GM12878 (cell line): ENCODE measurements around the gene GCNT4. TPM values are rescaled to one million over a fixed set of nuclear protein-coding genes. Genes with fewer than 3 reads are reported as not detected.

Experiments
- ATAC-seq: fragments of 200-7000 bp; cut with Tn5 transposase; 3 replicates; pipeline ENCODE4 v1.9.1; 2020; ENCODE audit warnings: mild to moderate bottlenecking, moderate library complexity
- BruUV-seq: library from RNA; stranded (reverse); fragments of 400-500 nt; replicated peaks from 2 replicates; lab custom pipeline; 2021; lab: Mats Ljungman, UMichigan
- CTCF ChIA-PET: fragments of 300-600 bp; sonication (Branson Sonifier 250); formaldehyde crosslinking; extraction: SDS; loops from one replicate; lab custom pipeline; 2021; ENCODE audit warnings: inconsistent platforms; lab: Yijun Ruan, JAX
- POLR2A ChIA-PET: fragments of 350-600 bp; formaldehyde crosslinking; extraction: SDS; loops from one replicate; lab custom pipeline; 2021; ENCODE audit warnings: inconsistent platforms; lab: Charles Lee
- RAD21 ChIA-PET: fragments of 300-600 bp; sonication (Branson Sonifier 250); formaldehyde crosslinking; loops from one replicate; lab custom pipeline; 2023; ENCODE audit warnings: antibody characterized with exemption; ENCODE audit not compliant: unreplicated experiment; lab: Charles Lee
- SMC1A ChIA-PET: fragments of 300-600 bp; sonication (Branson Sonifier 250); formaldehyde crosslinking; loops from one replicate; lab custom pipeline; 2023; ENCODE audit not compliant: unreplicated experiment, uncharacterized antibody; lab: Charles Lee
- DNase-seq: peaks from one replicate; pipeline ENCODE4 v3.0.0-alpha.2; 2011; ENCODE audit warnings: low read depth, low spot score
- FAIRE-seq: peaks from 3 replicates; lab custom pipeline; 2011; peaks lifted over from hg19 to GRCh38; lab: Jason Lieb, UNC
- H2AFZ ChIP-seq: 2 replicates; pipeline ENCODE4 v1.6.0; 2011; ENCODE audit warnings: low read depth, low read length, control low read depth; ENCODE audit not compliant: control insufficient read depth
- H3K27ac ChIP-seq: 2 replicates; pipeline ENCODE4 v1.5.1; 2011; ENCODE audit warnings: control low read depth; ENCODE audit not compliant: control insufficient read depth, insufficient read depth
- H3K27me3 ChIP-seq, 2 experiments: replicated peaks in 1 of 2; 2 replicates each; pipeline versions ENCODE4 v1.6.0 to v1.6.1; 2011; ENCODE audit warnings: low read length in 1 of 2; ENCODE audit not compliant: control insufficient read depth in 2 of 2, insufficient read depth in 2 of 2
- H3K36me3 ChIP-seq, 2 experiments: 2 replicates each; pipeline ENCODE4 v1.5.1; 2011; ENCODE audit warnings: low read length in 1 of 2; ENCODE audit not compliant: control insufficient read depth in 2 of 2, insufficient read depth in 2 of 2
- H3K4me1 ChIP-seq: 2 replicates; pipeline ENCODE4 v1.6.1; 2011; ENCODE audit warnings: mild to moderate bottlenecking, low read length, moderate library complexity, mixed read lengths; ENCODE audit not compliant: control insufficient read depth, insufficient read depth
- H3K4me2 ChIP-seq: 2 replicates; pipeline ENCODE4 v1.6.0; 2011; ENCODE audit warnings: control low read depth; ENCODE audit not compliant: control insufficient read depth, insufficient read depth
- H3K4me3 ChIP-seq: fragments of 200-600 bp; sonication (generic); 2 replicates; pipeline ENCODE4 v1.5.1; 2016
- H3K79me2 ChIP-seq: 2 replicates; pipeline ENCODE4 v1.6.0; 2011; ENCODE audit warnings: low read length; ENCODE audit not compliant: control insufficient read depth, insufficient read depth
- H3K9ac ChIP-seq: 2 replicates; pipeline ENCODE4 v1.8.0; 2011; ENCODE audit warnings: low read length, control low read depth, mixed read lengths; ENCODE audit not compliant: control insufficient read depth, insufficient read depth
- H3K9me3 ChIP-seq: replicated peaks from 3 replicates; pipeline ENCODE4 v1.5.1; 2011; ENCODE audit warnings: mild to moderate bottlenecking, low read length; ENCODE audit not compliant: control insufficient read depth, insufficient read depth
- H4K20me1 ChIP-seq: 2 replicates; pipeline ENCODE4 v1.6.0; 2011; ENCODE audit not compliant: control insufficient read depth, insufficient read depth
- CEBPB ChIP-seq, 2 experiments: fragments of 150-350 bp in 1 of 2; IDR thresholded peaks; 2 replicates each; pipeline ENCODE4 v1.6.1; 2012 to 2014; ENCODE audit warnings: low read depth in 2 of 2, low read length in 2 of 2, borderline replicate concordance in 1 of 2, inconsistent platforms in 1 of 2
- HCFC1 ChIP-seq: fragments of 150-350 bp; IDR thresholded peaks from 2 replicates; pipeline ENCODE4 v1.6.1; 2014; ENCODE audit warnings: low read length
- NFIC ChIP-seq: IDR thresholded peaks from 2 replicates; pipeline ENCODE4 v1.6.1; 2012; ENCODE audit warnings: low read depth, mild to moderate bottlenecking, inconsistent platforms, low read length, moderate library complexity
- PML ChIP-seq: IDR thresholded peaks from 2 replicates; pipeline ENCODE4 v1.6.1; 2012; ENCODE audit warnings: low read length, inconsistent platforms
- YBX1 ChIP-seq: fragments of 450-650 bp; IDR thresholded peaks from 2 replicates; pipeline ENCODE4 v1.6.1; 2016; ENCODE audit warnings: antibody characterized with exemption
- ZNF592 ChIP-seq: fragments of 450-650 bp; IDR thresholded peaks from 2 replicates; pipeline ENCODE4 v1.6.1; 2017; ENCODE audit warnings: mild to moderate bottlenecking, moderate library complexity
- ZNF622 ChIP-seq: fragments of 450-650 bp; IDR thresholded peaks from 2 replicates; pipeline ENCODE4 v1.6.1; 2017; ENCODE audit warnings: mild to moderate bottlenecking, inconsistent platforms
- WGBS: methylation state at CpG from one replicate; pipeline ENCODE4 v1.1.6; 2016; ENCODE audit warnings: low lambda C conversion rate; ENCODE audit not compliant: insufficient replicate concordance, insufficient coverage; ENCODE audit errors: missing lambda C conversion rate; 5-methylcytosine and 5-hydroxymethylcytosine counted together
- in situ Hi-C: fragments of 300-500 bp; cut with MboI; formaldehyde crosslinking; loops from 9 replicates; pipeline ENCODE4 v1.14.3; 2018; ENCODE audit warnings: mixed read lengths
- intact Hi-C: fragments of 100-400 bp; cut with micrococcal nuclease; formaldehyde crosslinking; loops from one replicate; pipeline ENCODE4 v1.14.2; 2022; ENCODE audit not compliant: unreplicated experiment
- polyA plus RNA-seq, 11 experiments: library from polyadenylated mRNA; depleted of rRNA in 4 of 11; unstranded in 6 of 11; stranded (reverse) in 5 of 11; fragments of >200 nt; fragmentation: Nextera tagmentation in 4 of 11; fragmentation: Illumina TruSeq in 1 of 11; extraction: Ambion mirVana in 4 of 11; extraction: Trizol in 1 of 11; gene quantifications; 1 replicate in 1 of 11; 2 replicates in 10 of 11; pipeline versions ENCODE4 v1.2.1 to v1.2.3, GENCODE V29; 2011 to 2016; ENCODE audit warnings: inconsistent platforms in 2 of 11, missing spikeins in 2 of 11, low read depth in 1 of 11
- total RNA-seq, 4 experiments: library from RNA; depleted of rRNA in 3 of 4; stranded (reverse); fragments of >200 nt in 3 of 4; fragmentation: Illumina TruSeq in 1 of 4; extraction: Trizol in 1 of 4; gene quantifications; 2 replicates each; pipeline versions ENCODE4 v1.2.1 to v1.2.3, GENCODE V29; 2013 to 2021

The GCNT4 gene
- total and polyA plus RNA-seq, 10 of the 15 experiments (the other 5 are each of a cell fraction or from before 2014, with no cell fraction given) = 0.03 to 0.04 TPM; not detected in 8

- Histone ChIP-seq H3K27ac (no peak overlapping the region), H4K20me1 (no peaks in the 10 kb centered on the region), H3K79me2 (no peaks in the 10 kb centered on the region), H3K9me3 (no peaks in the 10 kb centered on the region; the same call in 2 of the 3 replicates), H2AFZ (no peak overlapping the region), H3K4me2 (no peak overlapping the region), H3K9ac (no peak overlapping the region), H3K4me3 (no peak overlapping the region), H3K36me3 (no peaks in the 10 kb centered on the region), H3K4me1 (no peaks in the 10 kb centered on the region), H3K27me3 (no peaks in the 10 kb centered on the region)
- in situ Hi-C loops (no loop called here), intact Hi-C loops (no loop called here)
- RAD21 ChIA-PET = no interaction called here
- DNase-seq = no peak
- POLR2A ChIA-PET = no interaction called here
- no TSS peak for BruUV-seq
- SMC1A ChIA-PET = no interaction called here
- TF ChIP-seq PML (no peak), ZNF622 (no peak), HCFC1 (no peak), CEBPB (IDR thresholded peaks at IDR 0.05; ENCODE audit: borderline replicate concordance in 1 of 2, low read depth in 2 of 2, low read length in 2 of 2) (no peak), YBX1 (no peak), ZNF592 (no peak), NFIC (no peak)
- CTCF ChIA-PET = no interaction called here
- ATAC-seq = no peak
- FAIRE-seq = no peak
- 48% methylated on average over 10 of the region's 10 CpGs for WGBS
Observed at GRCh38 chr5:75020016-75020656, 32.2 kb downstream of the GCNT4 start.
